HG03565 (cell line): ENCODE results near the gene PRX.
"Not testable (repeated sequence)": the region's sequence is repeated elsewhere in the genome, so short reads cannot be mapped to it uniquely, and the experiment has no call there.

Experiments used
- ATAC-seq: cut with Tn5 transposase; IDR thresholded peaks from one replicate; pipeline ENCODE4 v1.9.1; 2021; ENCODE audit warnings: mild to moderate bottlenecking, moderate library complexity; ENCODE audit not compliant: unreplicated experiment

PRX gene

GRCh38 chr19:40414542-40415535 is 1.7 kb upstream of the PRX start:
- ATAC-seq, result no peak

GRCh38 chr19:40412866-40413265 is 312 bp downstream of the PRX start:
- no peak for ATAC-seq

GRCh38 chr19:40411958-40412499 is 1.1 kb downstream of the PRX start:
- ATAC-seq, result no peak

GRCh38 chr19:40411125-40411842 is 1.9 kb downstream of the PRX start:
- no peak for ATAC-seq

GRCh38 chr19:40410030-40410389 is 3.2 kb downstream of the PRX start:
- no peak for ATAC-seq

- not testable (repeated sequence) for ATAC-seq
Measured at GRCh38 chr19:40408598-40408925, 4.6 kb downstream of the PRX start.

- ATAC-seq, result no peak
Measured at GRCh38 chr19:40407714-40408597, 5.2 kb downstream of the PRX start.

GRCh38 chr19:40403262-40403984 is 9.8 kb downstream of the PRX start:
- ATAC-seq, result peak; percentile 36

- no peak for ATAC-seq
Measured at GRCh38 chr19:40400559-40400958, 12.6 kb downstream of the PRX start.

- ATAC-seq, result no peak
Measured at GRCh38 chr19:40398417-40399131, 14.6 kb downstream of the PRX start.

GRCh38 chr19:40397568-40397906 is 15.6 kb downstream of the PRX start:
- no peak for ATAC-seq

GRCh38 chr19:40396886-40397567 is 16.2 kb downstream of the PRX start:
- no peak for ATAC-seq

- ATAC-seq, result no peak
Measured at GRCh38 chr19:40395956-40396355, 17.2 kb downstream of the PRX start.

GRCh38 chr19:40394816-40395210 is 18.4 kb downstream of the PRX start:
- ATAC-seq, result no peak

GRCh38 chr19:40393894-40394815 is 19.0 kb downstream of the PRX start:
- ATAC-seq, result no peak

GRCh38 chr19:40392894-40393517 is 20.2 kb downstream of the PRX start:
- no peak for ATAC-seq

GRCh38 chr19:40392123-40392522 is 21.1 kb downstream of the PRX start:
- no peak for ATAC-seq
